ENCODE results near the gene MND1. TPM values are rescaled to one million over a fixed set of nuclear protein-coding genes. Genes with fewer than 3 reads are reported as not detected.

The MND1 gene
- total and polyA plus RNA-seq, 2 of the 8 experiments (the other 6 are each of a cell fraction or from before 2014, with no cell fraction given): 4.4 to 26.2 TPM

DNA sequence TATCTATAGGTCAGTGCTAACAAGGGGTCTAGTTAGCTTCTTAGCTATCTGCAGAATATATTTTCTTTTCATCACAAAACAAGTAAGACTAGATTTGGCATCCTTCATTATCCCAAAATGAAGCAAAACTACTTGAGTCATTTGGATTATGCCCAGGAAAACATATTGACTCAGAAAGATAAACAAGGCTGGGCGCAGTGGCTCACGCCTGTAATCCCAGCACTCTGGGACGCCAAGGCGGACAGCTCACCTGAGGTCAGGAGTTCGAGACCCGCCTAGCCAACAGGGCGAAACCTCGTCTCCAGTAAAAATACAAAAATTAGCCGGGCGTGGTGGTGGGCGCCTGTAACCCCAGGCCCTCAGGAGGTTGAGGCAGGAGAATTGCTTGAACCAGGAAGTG lies 18.0 kb upstream of the MND1 start (continued):
- no peak for TF ChIP-seq RFX5 (IDR thresholded peaks at IDR 0.05; ENCODE audit: borderline replicate concordance, low read depth, low read length)
- TF ChIP-seq SP4 (IDR thresholded peaks at IDR 0.05; ENCODE audit: low read length): no peak
- no peak for TF ChIP-seq KDM1A (IDR thresholded peaks at IDR 0.05; ENCODE audit: borderline replicate concordance, low read length)
- TF ChIP-seq FOSL1 (IDR thresholded peaks at IDR 0.05; ENCODE audit: insufficient read depth, low read depth, low read length): no peak
- no peak for TF ChIP-seq POU5F1 (IDR thresholded peaks at IDR 0.05; ENCODE audit: low read depth, low read length)
- TF ChIP-seq POLR2A (IDR thresholded peaks at IDR 0.05; ENCODE audit: control extremely low read depth in 1 of 2, low read depth in 2 of 2, low read length in 2 of 2): no peak
- no peak for TF ChIP-seq SIX5 (IDR thresholded peaks at IDR 0.05; ENCODE audit: low read depth, low read length)
- TF ChIP-seq, protein P1, sequence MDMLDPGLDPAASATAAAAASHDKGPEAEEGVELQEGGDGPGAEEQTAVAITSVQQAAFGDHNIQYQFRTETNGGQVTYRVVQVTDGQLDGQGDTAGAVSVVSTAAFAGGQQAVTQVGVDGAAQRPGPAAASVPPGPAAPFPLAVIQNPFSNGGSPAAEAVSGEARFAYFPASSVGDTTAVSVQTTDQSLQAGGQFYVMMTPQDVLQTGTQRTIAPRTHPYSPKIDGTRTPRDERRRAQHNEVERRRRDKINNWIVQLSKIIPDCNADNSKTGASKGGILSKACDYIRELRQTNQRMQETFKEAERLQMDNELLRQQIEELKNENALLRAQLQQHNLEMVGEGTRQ (IDR thresholded peaks at IDR 0.05; ENCODE audit: low read length): no peak

Measured in H1 (cell line).